ENCODE measurements around the gene PEPD.

- TF ChIP-seq CTCF (conservative IDR thresholded peaks at IDR 0.05 in 1 of 2, IDR thresholded peaks at IDR 0.05 in 1 of 2; ENCODE audit: extremely low read depth in 1 of 2, insufficient read depth in 1 of 2, low read depth in 1 of 2, low read length in 2 of 2) (no peak), EZH2 (IDR thresholded peaks at IDR 0.05; ENCODE audit: borderline replicate concordance, low read length) (no peak)
These were observed 43.3 kb upstream of the PEPD start for GRCh38 chr19:33564836-33565338.

Data from mammary epithelial cell (primary cell).